ENCODE measurements around the gene STARD9.

DNA sequence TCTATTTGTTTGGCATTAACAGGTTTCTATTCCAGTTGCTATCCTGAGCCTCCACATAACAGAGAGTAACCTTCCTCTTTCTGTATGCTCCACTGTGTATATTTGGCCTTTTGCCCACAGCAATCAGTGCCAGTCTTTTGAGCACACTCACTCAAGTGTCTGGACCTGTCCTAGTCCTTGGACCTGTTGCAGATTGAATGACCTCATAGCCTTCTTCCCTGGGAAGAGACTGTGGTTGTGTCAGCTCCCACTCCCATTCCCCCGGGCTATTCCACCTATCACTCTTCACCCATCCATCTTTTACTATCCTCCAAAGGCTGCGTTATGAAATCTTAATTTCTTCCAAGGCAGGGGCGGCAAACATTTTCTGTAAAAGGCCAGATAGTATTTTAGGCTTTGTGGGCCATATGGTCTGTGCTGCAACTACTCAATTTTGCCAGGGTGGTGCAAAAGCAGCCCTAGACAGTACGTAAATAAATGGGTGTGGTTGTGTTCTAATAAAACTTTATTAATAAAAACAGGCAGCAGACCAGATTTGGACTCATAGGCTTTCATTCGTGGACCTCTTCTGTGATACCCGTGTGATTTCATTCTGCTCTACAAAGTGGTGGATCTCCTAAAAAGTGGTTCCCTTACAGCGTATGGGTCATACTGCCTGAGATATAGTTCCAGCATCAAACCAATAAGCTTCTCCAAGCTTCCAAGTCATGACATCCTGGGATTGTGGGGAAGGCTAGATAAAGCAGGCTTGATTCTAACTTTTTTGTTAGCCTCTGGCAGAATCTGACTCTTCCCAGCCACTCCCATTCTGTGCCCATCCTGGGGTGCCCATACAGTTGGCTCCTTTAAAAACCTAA, 104.1 kb downstream of the STARD9 start:
- TF ChIP-seq CTCF (IDR thresholded peaks at IDR 0.05; ENCODE audit: insufficient read depth, low read depth, low read length): no peak
- no peak for TF ChIP-seq EZH2 (IDR thresholded peaks at IDR 0.05; ENCODE audit: insufficient read depth, low read length)
